IPS-20b (cell line): ENCODE measurements around the gene OXCT1.

Source experiments
- H3K27ac ChIP-seq: one replicate; pipeline ENCODE4 v1.5.1; 2013; ENCODE audit warnings: low read length
- H3K27me3 ChIP-seq: 2 replicates; pipeline ENCODE4 v1.6.1; 2013; ENCODE audit warnings: mild to moderate bottlenecking, low read length, inconsistent platforms; ENCODE audit not compliant: insufficient read depth
- H3K36me3 ChIP-seq: 2 replicates; pipeline ENCODE4 v1.6.1; 2013; ENCODE audit warnings: low read depth, mild to moderate bottlenecking, inconsistent platforms, low read length, moderate library complexity; ENCODE audit not compliant: insufficient read depth
- H3K4me1 ChIP-seq: 2 replicates; pipeline ENCODE4 v1.6.1; 2013; ENCODE audit warnings: mild to moderate bottlenecking, control low read depth, inconsistent platforms, low read length, moderate library complexity; ENCODE audit not compliant: insufficient read depth
- H3K4me3 ChIP-seq: 2 replicates; pipeline ENCODE4 v1.5.1; 2013; ENCODE audit warnings: mild to moderate bottlenecking, low read length, inconsistent platforms
- H3K9ac ChIP-seq: 2 replicates; pipeline ENCODE4 v1.6.1; 2013; ENCODE audit warnings: low read depth, mild to moderate bottlenecking, inconsistent platforms, low read length, moderate library complexity
- H3K9me3 ChIP-seq: 2 replicates; pipeline ENCODE4 v1.6.1; 2013; ENCODE audit warnings: mild to moderate bottlenecking, low read depth, low read length, inconsistent platforms; ENCODE audit not compliant: insufficient read depth

Gene OXCT1

GRCh38 chr5:41790038-41790776 lies 80.0 kb downstream of the OXCT1 start:
- peaks cover 7% of the 10 kb centered on the region; the same call in 1 of the 2 replicates for H3K4me1 ChIP-seq
- H3K4me3 ChIP-seq = no peak overlapping the region
- no peaks in the 10 kb centered on the region; the same call in 1 of the 2 replicates for H3K36me3 ChIP-seq
- H3K27ac ChIP-seq = no peak overlapping the region
- H3K9ac ChIP-seq = no peak overlapping the region
- H3K27me3 ChIP-seq = no peaks in the 10 kb centered on the region
- H3K9me3 ChIP-seq = no peaks in the 10 kb centered on the region

- Histone ChIP-seq H3K9me3 (no peaks in the 10 kb centered on the region), H3K27ac (no peak overlapping the region), H3K4me3 (no peak overlapping the region), H3K9ac (no peak overlapping the region), H3K4me1 (no peaks in the 10 kb centered on the region), H3K36me3 (no peaks in the 10 kb centered on the region; the same call in 1 of the 2 replicates), H3K27me3 (no peaks in the 10 kb centered on the region)
Observed at GRCh38 chr5:41789434-41789833, 80.8 kb downstream of the OXCT1 start.

GRCh38 chr5:41788941-41789368 lies 81.3 kb downstream of the OXCT1 start:
- Histone ChIP-seq H3K27ac (no peak overlapping the region), H3K27me3 (no peaks in the 10 kb centered on the region), H3K4me1 (no peaks in the 10 kb centered on the region)

GRCh38 chr5:41787265-41787664 lies 83.0 kb downstream of the OXCT1 start:
- Histone ChIP-seq H3K9ac (no peak overlapping the region; the same call in 1 of the 2 replicates), H3K4me3 (no peak overlapping the region), H3K27ac (no peak overlapping the region), H3K27me3 (no peaks in the 10 kb centered on the region), H3K36me3 (peaks cover 5% of the 10 kb centered on the region; the same call in 1 of the 2 replicates), H3K9me3 (no peaks in the 10 kb centered on the region), H3K4me1 (no peaks in the 10 kb centered on the region)

More at GRCh38 chr5:41788941-41789368, 81.3 kb downstream of the OXCT1 start:
- Histone ChIP-seq H3K4me3 (no peak overlapping the region), H3K36me3 (no peaks in the 10 kb centered on the region; the same call in 1 of the 2 replicates), H3K9me3 (no peaks in the 10 kb centered on the region), H3K9ac (no peak overlapping the region)

GRCh38 chr5:41785061-41785460 lies 85.2 kb downstream of the OXCT1 start:
- no peaks in the 10 kb centered on the region for H3K4me1 ChIP-seq
- H3K27me3 ChIP-seq = no peaks in the 10 kb centered on the region
- H3K9me3 ChIP-seq = no peaks in the 10 kb centered on the region
- H3K27ac ChIP-seq = no peak overlapping the region
- no peak overlapping the region for H3K9ac ChIP-seq
- H3K36me3 ChIP-seq = peaks cover 5% of the 10 kb centered on the region; the same call in 1 of the 2 replicates
- no peak overlapping the region for H3K4me3 ChIP-seq

- no peak overlapping the region for H3K4me3 ChIP-seq
- H3K36me3 ChIP-seq = no peaks in the 10 kb centered on the region
- no peaks in the 10 kb centered on the region for H3K27me3 ChIP-seq
- peaks cover 5% of the 10 kb centered on the region; the same call in 1 of the 2 replicates for H3K4me1 ChIP-seq
- H3K27ac ChIP-seq = no peak overlapping the region
- no peak overlapping the region for H3K9ac ChIP-seq
- no peaks in the 10 kb centered on the region for H3K9me3 ChIP-seq
Observed at GRCh38 chr5:41778410-41778809, 91.8 kb downstream of the OXCT1 start.

GRCh38 chr5:41776435-41776834 lies 93.8 kb downstream of the OXCT1 start:
- no peak overlapping the region for H3K27ac ChIP-seq
- no peaks in the 10 kb centered on the region for H3K36me3 ChIP-seq
- H3K9ac ChIP-seq = no peak overlapping the region

GRCh38 chr5:41773799-41774198 lies 96.4 kb downstream of the OXCT1 start:
- H3K4me1 ChIP-seq = peaks cover 5% of the 10 kb centered on the region; the same call in 1 of the 2 replicates
- no peaks in the 10 kb centered on the region for H3K27me3 ChIP-seq

More at GRCh38 chr5:41776435-41776834, 93.8 kb downstream of the OXCT1 start:
- no peaks in the 10 kb centered on the region for H3K9me3 ChIP-seq
- H3K4me1 ChIP-seq = peaks cover 5% of the 10 kb centered on the region; the same call in 1 of the 2 replicates
- H3K27me3 ChIP-seq = no peaks in the 10 kb centered on the region
- no peak overlapping the region for H3K4me3 ChIP-seq

GRCh38 chr5:41772785-41773442 lies 97.3 kb downstream of the OXCT1 start:
- Histone ChIP-seq H3K4me1 (peaks cover 5% of the 10 kb centered on the region; the same call in 1 of the 2 replicates), H3K27ac (no peak overlapping the region), H3K9ac (no peak overlapping the region), H3K36me3 (no peaks in the 10 kb centered on the region), H3K27me3 (no peaks in the 10 kb centered on the region), H3K4me3 (no peak overlapping the region), H3K9me3 (no peaks in the 10 kb centered on the region)

More at GRCh38 chr5:41773799-41774198, 96.4 kb downstream of the OXCT1 start:
- H3K9ac ChIP-seq = no peak overlapping the region
- no peak overlapping the region for H3K4me3 ChIP-seq
- no peak overlapping the region for H3K27ac ChIP-seq
- H3K9me3 ChIP-seq = no peaks in the 10 kb centered on the region
- H3K36me3 ChIP-seq = no peaks in the 10 kb centered on the region

- no peak overlapping the region for H3K4me3 ChIP-seq
- H3K27ac ChIP-seq = no peak overlapping the region
Observed at GRCh38 chr5:41772056-41772455, 98.2 kb downstream of the OXCT1 start.

GRCh38 chr5:41770799-41771198 lies 99.4 kb downstream of the OXCT1 start:
- Histone ChIP-seq H3K4me1 (peaks cover 4% of the 10 kb centered on the region; the same call in 1 of the 2 replicates), H3K36me3 (no peaks in the 10 kb centered on the region), H3K27me3 (no peaks in the 10 kb centered on the region), H3K9ac (no peak overlapping the region), H3K9me3 (no peaks in the 10 kb centered on the region), H3K27ac (no peak overlapping the region), H3K4me3 (no peak overlapping the region)

More at GRCh38 chr5:41772056-41772455, 98.2 kb downstream of the OXCT1 start:
- H3K36me3 ChIP-seq = no peaks in the 10 kb centered on the region
- no peak overlapping the region for H3K9ac ChIP-seq
- H3K4me1 ChIP-seq = peaks cover 5% of the 10 kb centered on the region; the same call in 1 of the 2 replicates
- H3K27me3 ChIP-seq = no peaks in the 10 kb centered on the region
- no peaks in the 10 kb centered on the region for H3K9me3 ChIP-seq
